H9 (cell line): ENCODE data around the gene ZBTB47. TPM values are rescaled to one million over a fixed set of nuclear protein-coding genes. Genes with fewer than 3 reads are reported as not detected.

Source experiments
- DNase-seq: peaks from one replicate; pipeline ENCODE4 v3.0.0-alpha.2; 2017
- H2AFZ ChIP-seq: one replicate; pipeline ENCODE4 v1.6.1; 2013; ENCODE audit warnings: mild to moderate bottlenecking, low read length, control low read depth, moderate library complexity
- H2AK5ac ChIP-seq: 2 replicates; pipeline ENCODE4 v1.6.1; 2013; ENCODE audit warnings: low read length, control low read depth, mixed read lengths; ENCODE audit not compliant: insufficient read length
- H2BK120ac ChIP-seq: one replicate; pipeline ENCODE4 v1.6.1; 2013; ENCODE audit warnings: low read depth, mild to moderate bottlenecking, low read length, control low read depth, inconsistent platforms; ENCODE audit not compliant: poor library complexity, severe bottlenecking
- H2BK12ac ChIP-seq: 2 replicates; pipeline ENCODE4 v1.6.1; 2013; ENCODE audit warnings: low read length, control low read depth, mixed read lengths, low read depth; ENCODE audit not compliant: insufficient read length
- H2BK15ac ChIP-seq: 2 replicates; pipeline ENCODE4 v1.6.1; 2013; ENCODE audit warnings: low read depth, low read length, control low read depth
- H2BK20ac ChIP-seq: one replicate; pipeline ENCODE4 v1.6.1; 2013; ENCODE audit warnings: low read depth, mild to moderate bottlenecking, low read length, control low read depth, inconsistent platforms; ENCODE audit not compliant: poor library complexity, severe bottlenecking
- H2BK5ac ChIP-seq: 2 replicates; pipeline ENCODE4 v1.6.1; 2013; ENCODE audit warnings: low read length, control low read depth, mixed read lengths; ENCODE audit not compliant: insufficient read length
- H3K14ac ChIP-seq: 2 replicates; pipeline ENCODE4 v1.6.1; 2013; ENCODE audit warnings: low read length, control low read depth; ENCODE audit not compliant: insufficient read depth
- H3K18ac ChIP-seq: 2 replicates; pipeline ENCODE4 v1.6.1; 2013; ENCODE audit warnings: low read depth, mild to moderate bottlenecking, mixed read lengths, low read length, control low read depth; ENCODE audit not compliant: insufficient read length
- H3K23ac ChIP-seq: 2 replicates; pipeline ENCODE4 v1.6.1; 2013; ENCODE audit warnings: low read length, control low read depth, mixed read lengths, low read depth; ENCODE audit not compliant: insufficient read length
- H3K23me2 ChIP-seq: 2 replicates; pipeline ENCODE4 v1.6.1; 2013; ENCODE audit warnings: low read depth, mild to moderate bottlenecking, mixed read lengths, low read length, control low read depth; ENCODE audit not compliant: insufficient read length, poor library complexity, severe bottlenecking
- H3K27ac ChIP-seq: 2 replicates; pipeline ENCODE4 v1.5.1; 2013; ENCODE audit warnings: low read length, control low read depth, mixed read lengths, low read depth; ENCODE audit not compliant: insufficient read length
- H3K27me3 ChIP-seq: 2 replicates; pipeline ENCODE4 v1.6.1; 2013; ENCODE audit warnings: low read length, control low read depth, inconsistent platforms; ENCODE audit not compliant: insufficient read depth
- H3K4ac ChIP-seq: 2 replicates; pipeline ENCODE4 v1.6.1; 2013; ENCODE audit warnings: low read depth, mild to moderate bottlenecking, control low read depth, inconsistent platforms, low read length, moderate library complexity
- H3K4me1 ChIP-seq: 2 replicates; pipeline ENCODE4 v1.6.1; 2013; ENCODE audit warnings: low read length, control low read depth, inconsistent platforms; ENCODE audit not compliant: insufficient read depth
- H3K4me2 ChIP-seq: 2 replicates; pipeline ENCODE4 v1.6.1; 2013; ENCODE audit warnings: low read length, control low read depth, mixed read lengths; ENCODE audit not compliant: insufficient read length, insufficient read depth
- H3K56ac ChIP-seq: 2 replicates; pipeline ENCODE4 v1.6.1; 2013; ENCODE audit warnings: low read depth, mild to moderate bottlenecking, mixed read lengths, low read length, control low read depth; ENCODE audit not compliant: insufficient read length
- H3K79me1 ChIP-seq: 2 replicates; pipeline ENCODE4 v1.6.1; 2013; ENCODE audit warnings: low read depth, mild to moderate bottlenecking, moderate library complexity, low read length, control low read depth, inconsistent platforms; ENCODE audit not compliant: insufficient read depth, poor library complexity, severe bottlenecking
- H3K79me2 ChIP-seq: 2 replicates; pipeline ENCODE4 v1.6.1; 2013; ENCODE audit warnings: low read length, control low read depth, inconsistent platforms; ENCODE audit not compliant: insufficient read depth
- H3K9ac ChIP-seq: 2 replicates; pipeline ENCODE4 v1.6.1; 2013; ENCODE audit warnings: low read length, control low read depth, mixed read lengths; ENCODE audit not compliant: insufficient read length; ENCODE audit errors: extremely low read depth
- H3K9me3 ChIP-seq: one replicate; pipeline ENCODE4 v1.6.1; 2013; ENCODE audit warnings: low read depth, low read length, inconsistent platforms; ENCODE audit not compliant: control insufficient read depth
- H3T11ph ChIP-seq: one replicate; pipeline ENCODE4 v1.6.1; 2013; ENCODE audit warnings: mild to moderate bottlenecking, low read length, control low read depth, inconsistent platforms
- H4K20me1 ChIP-seq: one replicate; pipeline ENCODE4 v1.6.1; 2013; ENCODE audit not compliant: control insufficient read depth, insufficient read length, insufficient read depth
- H4K5ac ChIP-seq: 2 replicates; pipeline ENCODE4 v1.6.1; 2013; ENCODE audit warnings: low read depth, mild to moderate bottlenecking, mixed read lengths, low read length, control low read depth; ENCODE audit not compliant: insufficient read length
- H4K8ac ChIP-seq: replicated peaks from 2 replicates; pipeline ENCODE4 v1.6.1; 2013; ENCODE audit warnings: low read length, control low read depth, mixed read lengths, low read depth; ENCODE audit not compliant: insufficient read length
- H4K91ac ChIP-seq: 2 replicates; pipeline ENCODE4 v1.6.1; 2013; ENCODE audit warnings: low read depth, mild to moderate bottlenecking, moderate library complexity, mixed read lengths, low read length, control low read depth; ENCODE audit not compliant: insufficient read length
- H3K27ac Mint-ChIP-seq, 3 experiments: 2 replicates in 2 of 3; 3 replicates in 1 of 3; pipeline ENCODE4 v1.8.0; 2020 to 2021; ENCODE audit warnings: mixed read lengths in 3 of 3, mild to moderate bottlenecking in 1 of 3, moderate library complexity in 1 of 3
- H3K27me3 Mint-ChIP-seq: 2 replicates; pipeline ENCODE4 v1.8.0; 2021; ENCODE audit warnings: low read depth, mild to moderate bottlenecking, moderate library complexity, mixed read lengths
- H3K36me3 Mint-ChIP-seq, 3 experiments: 2 replicates in 2 of 3; 3 replicates in 1 of 3; pipeline ENCODE4 v1.8.0; 2020 to 2021; ENCODE audit warnings: low read depth in 3 of 3, mixed read lengths in 3 of 3; ENCODE audit not compliant: insufficient read depth in 1 of 3
- H3K4me1 Mint-ChIP-seq, 2 experiments: 2 replicates each; pipeline ENCODE4 v1.8.0; 2020; ENCODE audit warnings: mixed read lengths in 2 of 2
- H3K4me3 Mint-ChIP-seq, 2 experiments: 2 replicates in 1 of 2; 3 replicates in 1 of 2; pipeline ENCODE4 v1.8.0; 2020 to 2021; ENCODE audit warnings: mild to moderate bottlenecking in 2 of 2, mixed read lengths in 2 of 2, moderate library complexity in 1 of 2
- H3K9me3 Mint-ChIP-seq, 2 experiments: 2 replicates in 1 of 2; 3 replicates in 1 of 2; pipeline ENCODE4 v1.8.0; 2020; ENCODE audit warnings: mild to moderate bottlenecking in 2 of 2, mixed read lengths in 2 of 2, moderate library complexity in 1 of 2
- CTCF ChIP-seq: fragments of 200-600 bp; sonication (generic); conservative IDR thresholded peaks from 3 replicates; pipeline ENCODE4 v1.8.0; 2021; ENCODE audit warnings: antibody characterized with exemption, mild to moderate bottlenecking
- WGBS: extraction: QIAGEN DNeasy Blood & Tissue Kit; methylation state at CpG from one replicate; pipeline ENCODE4 v1.1.7; 2013; ENCODE audit warnings: missing lambda C conversion rate, low lambda C conversion rate, mixed read lengths; ENCODE audit not compliant: insufficient read length; ENCODE audit errors: extremely low coverage; 5-methylcytosine and 5-hydroxymethylcytosine counted together
- total RNA-seq: library from RNA; stranded (reverse); gene quantifications from 2 replicates; pipeline ENCODE4 v1.2.1, GENCODE V29; 2021

ZBTB47 gene
- total RNA-seq, 1 experiment from 2014 or later = 3.6 TPM

- WGBS = no CpG with 5 or more reads among the region's 1 CpG
- Histone ChIP-seq H3K4ac (no peak overlapping the region), H2BK20ac (no peak overlapping the region), H3K23me2 (no peaks in the 10 kb centered on the region), H3K56ac (no peak overlapping the region), H3K79me1 (peaks cover 9% of the 10 kb centered on the region), H3K14ac (no peak overlapping the region), H2BK15ac (no peak overlapping the region), H3K9me3 (no peaks in the 10 kb centered on the region), H3K4me2 (no peak overlapping the region), H2BK5ac (no peak overlapping the region), H3K27me3 (no peaks in the 10 kb centered on the region), H3K27ac (no peak overlapping the region), H2AFZ (no peak overlapping the region), H4K20me1 (no peaks in the 10 kb centered on the region), H2AK5ac (no peak overlapping the region), H4K91ac (no peak overlapping the region), H3T11ph (no peak overlapping the region), H2BK12ac (no peak overlapping the region), H3K23ac (no peak overlapping the region), H3K9ac (no peak overlapping the region), H3K18ac (no peak overlapping the region), H4K5ac (no peak overlapping the region), H3K4me1 (no peaks in the 10 kb centered on the region), H3K79me2 (peaks cover 26% of the 10 kb centered on the region; the same call in 1 of the 2 replicates), H4K8ac (no peak overlapping the region), H2BK120ac (no peak overlapping the region)
- Mint-ChIP-seq H3K4me1 (peaks cover 6 to 13% of the 10 kb centered on the region in 2 experiments; a peak in 3 of 4 replicates), H3K27me3 (no peaks in the 10 kb centered on the region), H3K27ac (no peak overlapping the region), H3K4me3 (no peak overlapping the region), H3K9me3 (no peaks in the 10 kb centered on the region), H3K36me3 (peaks cover 5 to 37% (median 25%) of the 10 kb centered on the region in 3 experiments; a peak in 6 of 7 replicates)
- TF ChIP-seq CTCF = no peak
- no peak for DNase-seq
Measured at GRCh38 chr3:42612217-42612616, 41.3 kb upstream of the ZBTB47 start.
